ENCODE data around the gene CFAP45.

- TF ChIP-seq CTCF (IDR thresholded peaks at IDR 0.05) (no peak), EZH2 (IDR thresholded peaks at IDR 0.05; ENCODE audit: borderline replicate concordance, insufficient read depth, low read depth, low read length, poor library complexity, severe bottlenecking) (no peak)
These were observed 44.3 kb downstream of the CFAP45 start for GRCh38 chr1:159855709-159856108.
